EL (cell line): ENCODE measurements around the gene WDR7.

Source experiments
- DNase-seq: peaks from one replicate; pipeline ENCODE4 v3.0.0-alpha.2; 2016

WDR7 gene

GRCh38 chr18:56897122-56897521 lies 246.0 kb downstream of the WDR7 start:
- no peak for DNase-seq

- no peak for DNase-seq
Measured at GRCh38 chr18:56899660-56900059, 248.5 kb downstream of the WDR7 start.

GRCh38 chr18:56900195-56901094 lies 249.3 kb downstream of the WDR7 start:
- no peak for DNase-seq

- no peak for DNase-seq
Measured at GRCh38 chr18:56901919-56902318, 250.8 kb downstream of the WDR7 start.

GRCh38 chr18:56902653-56903052 lies 251.5 kb downstream of the WDR7 start:
- no peak for DNase-seq

GRCh38 chr18:56903686-56904085 lies 252.5 kb downstream of the WDR7 start:
- DNase-seq: peak; percentile 26

- DNase-seq: no peak
Measured at GRCh38 chr18:56907771-56908170, 256.6 kb downstream of the WDR7 start.

- no peak for DNase-seq
Measured at GRCh38 chr18:56910237-56910636, 259.1 kb downstream of the WDR7 start.

GRCh38 chr18:56910967-56911366 lies 259.8 kb downstream of the WDR7 start:
- DNase-seq: no peak

- no peak for DNase-seq
Measured at GRCh38 chr18:56913941-56914340, 262.8 kb downstream of the WDR7 start.

GRCh38 chr18:56919190-56919589 lies 268.0 kb downstream of the WDR7 start:
- DNase-seq: no peak

- no peak for DNase-seq
Measured at GRCh38 chr18:56921896-56922480, 270.8 kb downstream of the WDR7 start.

- DNase-seq: no peak
Measured at GRCh38 chr18:56926734-56927133, 275.6 kb downstream of the WDR7 start.

GRCh38 chr18:56927786-56928185 lies 276.6 kb downstream of the WDR7 start:
- DNase-seq: no peak

- no peak for DNase-seq
Measured at GRCh38 chr18:56929886-56930285, 278.7 kb downstream of the WDR7 start.

- no peak for DNase-seq
Measured at GRCh38 chr18:56933472-56933871, 282.3 kb downstream of the WDR7 start.

- no peak for DNase-seq
Measured at GRCh38 chr18:56934131-56934530, 283.0 kb downstream of the WDR7 start.

GRCh38 chr18:56934906-56935305 lies 283.7 kb downstream of the WDR7 start:
- no peak for DNase-seq

- no peak for DNase-seq
Measured at GRCh38 chr18:56935434-56936040, 284.4 kb downstream of the WDR7 start.

GRCh38 chr18:56936457-56936856 lies 285.3 kb downstream of the WDR7 start:
- DNase-seq: no peak

GRCh38 chr18:56937874-56938430 lies 286.8 kb downstream of the WDR7 start:
- no peak for DNase-seq

- no peak for DNase-seq
Measured at GRCh38 chr18:56945171-56946083, 294.3 kb downstream of the WDR7 start.

GRCh38 chr18:56947236-56947635 lies 296.1 kb downstream of the WDR7 start:
- no peak for DNase-seq
